ENCODE results near the gene SLIT3.

GRCh38 chr5:168612996-168613395 is 687.9 kb downstream of the SLIT3 start:
- TF ChIP-seq CTCF (conservative IDR thresholded peaks at IDR 0.05; ENCODE audit: low read depth in 2 of 2) (no peak), REST (IDR thresholded peaks at IDR 0.05; ENCODE audit: unreplicated experiment) (no peak), EZH2 (IDR thresholded peaks at IDR 0.05; ENCODE audit: low read depth, unreplicated experiment) (no peak), ZNF462 (CRISPR knock-in tag; IDR thresholded peaks at IDR 0.05) (no peak), POLR2AphosphoS5 (IDR thresholded peaks at IDR 0.05; ENCODE audit: low read depth) (no peak), ZNF331 (CRISPR knock-in tag; IDR thresholded peaks at IDR 0.05; ENCODE audit: low read depth) (no peak), ETS1 (IDR thresholded peaks at IDR 0.05) (no peak), STAT1 (IDR thresholded peaks at IDR 0.05; ENCODE audit: unreplicated experiment) (no peak), ZNF114 (CRISPR knock-in tag; IDR thresholded peaks at IDR 0.05) (no peak), CREB1 (CRISPR knock-in tag; IDR thresholded peaks at IDR 0.05; ENCODE audit: low read depth) (no peak), EZH2phosphoT487 (IDR thresholded peaks at IDR 0.05; ENCODE audit: unreplicated experiment) (no peak), NANOG (IDR thresholded peaks at IDR 0.05; ENCODE audit: borderline replicate concordance) (no peak)

All from GM23338 (cell line).